ENCODE measurements around the gene PAFAH1B2. TPM values are rescaled to one million over a fixed set of nuclear protein-coding genes. Genes with fewer than 3 reads are reported as not detected.

PAFAH1B2 gene
- polyA plus RNA-seq: 10 to 100 TPM; 16.0 to 23.7 (median 17.5) TPM

- H3K36me3 Mint-ChIP-seq: peaks cover 0 to 4% (median 0%) of the 10 kb centered on the region in 3 donors
- peak within 1 kb of the TSS; percentile 94 to 99 (median 99) for H3K4me3 Mint-ChIP-seq
- peaks cover 13 to 36% (median 14%) of the 10 kb centered on the region in 3 donors for H3K27me3 Mint-ChIP-seq (ENCODE audit: low read depth in 3 of 3)
- H3K4me1 Mint-ChIP-seq: peaks cover 41 to 50% of the 10 kb centered on the region in 2 donors
- peak; percentile 93 to 94 (median 93) for DNase-seq
- H3K9me3 Mint-ChIP-seq: no peaks in the 10 kb centered on the region
- H3K27ac Mint-ChIP-seq: peak within 1 kb of the TSS; percentile 84 to 99 (median 96)
These were observed at the start of gene PAFAH1B2 for GRCh38 chr11:117143871-117144476. PAFAH1B2 (plus strand) TSS chr11:117144287; CDS start chr11:117152448, 8,161 bp downstream.

- H3K36me3 Mint-ChIP-seq: peaks cover 5 to 6% (median 5%) of the 10 kb centered on the region in 3 donors
- H3K27ac Mint-ChIP-seq: peak overlapping the region; percentile 93 to 100 (median 96)
- H3K27me3 Mint-ChIP-seq (ENCODE audit: low read depth in 3 of 3): peaks cover 20 to 25% (median 22%) of the 10 kb centered on the region in 3 donors
- no peaks in the 10 kb centered on the region for H3K9me3 Mint-ChIP-seq
- peaks cover 78 to 88% of the 10 kb centered on the region in 2 donors for H3K4me1 Mint-ChIP-seq
- no peak for DNase-seq
- peak overlapping the region; percentile 68 to 96 (median 91) for H3K4me3 Mint-ChIP-seq
These were observed 49.3 kb upstream of the PAFAH1B2 start for GRCh38 chr11:117094776-117095175.

- DNase-seq: peak in 2 of 3 donors; percentile 41 to 42
- Mint-ChIP-seq H3K27ac (peak overlapping the region; percentile 93 to 100 (median 96)), H3K4me1 (peaks cover 76 to 86% of the 10 kb centered on the region in 2 donors), H3K4me3 (peak overlapping the region; percentile 89 to 96 (median 91)), H3K27me3 (ENCODE audit: low read depth in 3 of 3) (peaks cover 19 to 23% (median 21%) of the 10 kb centered on the region in 3 donors), H3K36me3 (peaks cover 5 to 6% (median 5%) of the 10 kb centered on the region in 3 donors), H3K9me3 (no peaks in the 10 kb centered on the region)
These were observed 48.6 kb upstream of the PAFAH1B2 start for GRCh38 chr11:117095284-117096161.

GRCh38 chr11:117096201-117096991, 47.7 kb upstream of the PAFAH1B2 start:
- Mint-ChIP-seq H3K9me3 (no peaks in the 10 kb centered on the region), H3K36me3 (peaks cover 5 to 6% (median 5%) of the 10 kb centered on the region in 3 donors), H3K4me1 (peaks cover 78 to 89% of the 10 kb centered on the region in 2 donors), H3K4me3 (peak overlapping the region; percentile 89 to 96 (median 91)), H3K27me3 (ENCODE audit: low read depth in 3 of 3) (peaks cover 19 to 23% (median 19%) of the 10 kb centered on the region in 3 donors), H3K27ac (peak overlapping the region; percentile 93 to 100 (median 96))
- DNase-seq: peak; percentile 45 to 48 (median 46)

- H3K27me3 Mint-ChIP-seq (ENCODE audit: low read depth in 3 of 3): peaks cover 17 to 23% (median 19%) of the 10 kb centered on the region in 3 donors
- DNase-seq: no peak
- peaks cover 3 to 5% (median 4%) of the 10 kb centered on the region in 3 donors for H3K36me3 Mint-ChIP-seq
- peaks cover 76 to 83% of the 10 kb centered on the region in 2 donors for H3K4me1 Mint-ChIP-seq
- H3K27ac Mint-ChIP-seq: peak overlapping the region; percentile 93 to 100 (median 96)
- no peaks in the 10 kb centered on the region for H3K9me3 Mint-ChIP-seq
- H3K4me3 Mint-ChIP-seq: peak overlapping the region; percentile 89 to 96 (median 91)
These were observed 47.1 kb upstream of the PAFAH1B2 start for GRCh38 chr11:117097014-117097388.

- H3K4me3 Mint-ChIP-seq: peak overlapping the region; percentile 89 to 96 (median 91)
- H3K36me3 Mint-ChIP-seq: no peaks in the 10 kb centered on the region
- H3K9me3 Mint-ChIP-seq: no peaks in the 10 kb centered on the region
- peak overlapping the region; percentile 93 to 100 (median 96) for H3K27ac Mint-ChIP-seq
- H3K4me1 Mint-ChIP-seq: peaks cover 70 to 77% of the 10 kb centered on the region in 2 donors
- H3K27me3 Mint-ChIP-seq (ENCODE audit: low read depth in 3 of 3): peaks cover 17 to 23% (median 19%) of the 10 kb centered on the region in 3 donors
- DNase-seq: no peak
These were observed 46.5 kb upstream of the PAFAH1B2 start for GRCh38 chr11:117097389-117098268.

GRCh38 chr11:117098269-117099232, 45.5 kb upstream of the PAFAH1B2 start, which contains the start of gene SIK3:
SIK3 (minus strand) TSS chr11:117098428; CDS start chr11:117098415, 13 bp downstream.
- H3K4me1 Mint-ChIP-seq: peaks cover 62 to 67% of the 10 kb centered on the region in 2 donors

GRCh38 chr11:117099696-117100095, 44.4 kb upstream of the PAFAH1B2 start:
- peaks cover 51 to 56% of the 10 kb centered on the region in 2 donors for H3K4me1 Mint-ChIP-seq
- DNase-seq: no peak
- no peaks in the 10 kb centered on the region for H3K9me3 Mint-ChIP-seq
- peak overlapping the region; percentile 47 to 96 (median 93) for H3K4me3 Mint-ChIP-seq
- H3K27ac Mint-ChIP-seq: peak overlapping the region; percentile 96 to 100 (median 99)
- no peaks in the 10 kb centered on the region for H3K36me3 Mint-ChIP-seq
- H3K27me3 Mint-ChIP-seq (ENCODE audit: low read depth in 3 of 3): peaks cover 17 to 21% (median 19%) of the 10 kb centered on the region in 3 donors

More at GRCh38 chr11:117098269-117099232, 45.5 kb upstream of the PAFAH1B2 start, which contains the start of gene SIK3:
- Mint-ChIP-seq H3K27me3 (ENCODE audit: low read depth in 3 of 3) (peaks cover 17 to 23% (median 19%) of the 10 kb centered on the region in 3 donors), H3K9me3 (no peaks in the 10 kb centered on the region), H3K4me3 (peak within 1 kb of the TSS; percentile 93 to 96 (median 93)), H3K36me3 (no peaks in the 10 kb centered on the region), H3K27ac (peak within 1 kb of the TSS; percentile 96 to 100 (median 99))
- DNase-seq: peak; percentile 94 to 95 (median 94)

GRCh38 chr11:117100556-117100955, 43.5 kb upstream of the PAFAH1B2 start:
- Mint-ChIP-seq H3K27ac (peak overlapping the region; percentile 86 to 100 (median 98)), H3K4me3 (peak overlapping the region in 4 of 5 donors; percentile 44 to 55 (median 50)), H3K9me3 (no peaks in the 10 kb centered on the region), H3K36me3 (no peaks in the 10 kb centered on the region), H3K4me1 (peaks cover 43 to 47% of the 10 kb centered on the region in 2 donors), H3K27me3 (ENCODE audit: low read depth in 3 of 3) (peaks cover 17 to 21% (median 19%) of the 10 kb centered on the region in 3 donors)
- peak; percentile 20 to 51 (median 46) for DNase-seq

- peaks cover 0 to 3% (median 2%) of the 10 kb centered on the region in 3 donors for H3K27me3 Mint-ChIP-seq (ENCODE audit: low read depth in 3 of 3)
- no peak overlapping the region for H3K27ac Mint-ChIP-seq
- no peaks in the 10 kb centered on the region for H3K9me3 Mint-ChIP-seq
- no peak for DNase-seq
- H3K4me3 Mint-ChIP-seq: no peak overlapping the region
- peaks cover 1 to 11% of the 10 kb centered on the region in 2 donors for H3K4me1 Mint-ChIP-seq
- no peaks in the 10 kb centered on the region for H3K36me3 Mint-ChIP-seq
These were observed 36.1 kb upstream of the PAFAH1B2 start for GRCh38 chr11:117107701-117108590.

Data from immature natural killer cell (primary cell).